HG03469 (cell line): ENCODE measurements around the gene GGACT.
"Not testable (repeated sequence)": the region's sequence is repeated elsewhere in the genome, so short reads cannot be mapped to it uniquely, and the experiment has no call there.

Experiments used
- ATAC-seq: cut with Tn5 transposase; IDR thresholded peaks from one replicate; pipeline ENCODE4 v1.9.1; 2021; ENCODE audit warnings: mild to moderate bottlenecking, moderate library complexity, moderate number of reproducible peaks; ENCODE audit not compliant: unreplicated experiment

The GGACT gene

GRCh38 chr13:100532090-100532766 is 56.4 kb downstream of the GGACT start:
- no peak for ATAC-seq

DNA sequence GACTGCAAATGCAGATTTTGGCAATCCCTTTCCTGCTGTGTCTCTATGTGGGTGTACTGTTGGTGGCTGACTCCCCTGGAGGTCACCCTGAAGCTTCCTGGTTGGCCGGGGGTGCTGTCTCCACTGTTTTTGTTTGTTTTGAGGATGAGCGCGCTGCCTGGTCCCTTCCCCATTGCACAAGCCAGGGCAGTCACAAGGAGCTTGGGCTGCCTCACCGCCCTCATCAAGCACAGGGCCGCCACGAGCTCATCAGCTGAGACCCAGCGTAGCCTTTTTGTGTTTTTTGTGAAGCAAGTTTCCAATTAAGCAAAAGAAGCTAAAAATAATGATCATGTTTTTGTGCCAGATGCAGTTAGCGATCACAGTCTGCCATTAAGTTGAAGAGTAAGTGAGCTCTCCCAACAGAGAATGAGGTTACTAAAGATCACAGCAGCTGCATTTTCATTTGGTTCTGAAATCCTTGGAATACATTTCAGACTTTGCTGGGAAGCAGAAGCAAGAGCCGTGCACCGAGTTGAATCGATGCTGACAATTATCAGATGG is 57.8 kb downstream of the GGACT start:
- no peak for ATAC-seq

- no peak for ATAC-seq
Observed at GRCh38 chr13:100529666-100530377, 58.8 kb downstream of the GGACT start.

- no peak for ATAC-seq
Observed at GRCh38 chr13:100528820-100529219, 59.8 kb downstream of the GGACT start.

- ATAC-seq: no peak
Observed at GRCh38 chr13:100528353-100528752, 60.2 kb downstream of the GGACT start.

GRCh38 chr13:100527644-100528043 is 60.9 kb downstream of the GGACT start:
- ATAC-seq: no peak

DNA sequence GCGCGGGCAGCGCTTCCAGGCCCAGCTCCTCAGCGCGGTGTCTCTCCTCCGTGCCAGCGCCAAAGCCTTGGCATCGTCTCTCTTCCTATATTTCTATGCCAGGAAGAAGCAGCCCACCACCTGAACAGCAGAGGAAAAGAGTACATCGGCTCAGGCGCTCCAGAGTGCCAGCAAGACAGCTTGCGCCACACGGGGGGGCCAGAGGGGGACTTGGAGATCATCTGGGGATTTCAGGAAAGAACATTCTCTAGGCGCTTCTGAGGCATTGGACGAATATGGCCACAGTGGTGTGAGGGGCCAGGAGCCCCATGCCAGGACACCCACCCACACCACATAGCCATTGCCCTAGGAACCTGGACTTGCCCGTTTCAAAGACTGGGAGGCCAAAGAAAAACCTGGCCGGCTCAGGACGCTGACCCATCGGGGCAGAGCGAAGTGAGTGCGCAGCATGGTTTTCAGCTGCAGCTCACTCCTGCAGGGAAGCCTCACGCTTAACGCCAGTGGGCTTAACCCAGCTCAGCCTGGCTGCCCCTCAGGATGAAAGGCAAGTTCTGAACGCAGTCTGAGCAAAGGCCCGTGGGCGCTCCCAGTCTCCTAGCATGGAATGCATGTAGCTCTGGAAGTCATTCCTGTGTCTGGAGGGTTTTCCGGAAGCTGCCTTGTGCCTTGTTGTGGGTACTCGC is 62.1 kb downstream of the GGACT start:
- ATAC-seq: no peak

DNA sequence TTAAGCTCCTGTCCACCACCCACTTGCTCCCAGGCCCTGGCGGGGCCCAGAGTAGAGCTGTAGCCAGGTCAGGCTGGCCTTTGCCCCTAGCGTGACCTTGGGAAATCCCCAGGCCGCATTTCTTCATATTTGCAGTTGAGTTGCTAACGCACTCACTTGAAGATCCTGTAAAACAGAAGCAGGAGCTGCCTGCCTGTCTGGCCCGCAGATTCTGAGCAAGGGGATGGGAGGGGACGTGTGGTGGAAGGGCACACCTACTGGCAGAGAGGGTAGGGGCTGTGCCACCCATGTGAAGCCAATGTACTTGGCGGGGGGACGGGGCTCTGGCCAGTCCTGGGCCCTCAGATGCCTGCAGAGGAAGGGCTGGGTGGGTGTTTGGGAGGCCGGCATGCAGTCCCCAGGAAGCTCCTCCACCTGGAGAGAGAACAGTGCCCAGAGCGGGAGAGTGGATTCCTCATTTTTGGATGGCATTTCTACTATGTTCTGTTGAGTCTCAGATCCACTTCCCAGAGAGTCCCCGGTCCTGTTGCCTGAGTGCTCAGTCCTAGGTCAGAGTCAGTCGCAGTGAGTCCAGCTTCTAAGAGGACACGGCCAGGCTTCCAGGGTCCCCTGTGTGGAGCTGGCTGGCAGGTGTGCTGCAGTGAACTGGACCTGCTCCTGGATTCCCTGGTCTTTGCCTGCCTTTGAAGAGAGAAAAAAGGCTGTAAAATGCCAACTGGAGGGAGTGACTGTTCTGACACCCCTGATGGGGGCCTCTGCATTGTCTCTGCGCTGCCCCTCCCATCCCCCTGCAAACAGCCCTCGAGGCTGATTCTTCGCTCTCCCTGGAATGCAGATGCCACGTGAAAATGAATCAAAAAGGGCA is 62.9 kb downstream of the GGACT start:
- no peak for ATAC-seq

DNA sequence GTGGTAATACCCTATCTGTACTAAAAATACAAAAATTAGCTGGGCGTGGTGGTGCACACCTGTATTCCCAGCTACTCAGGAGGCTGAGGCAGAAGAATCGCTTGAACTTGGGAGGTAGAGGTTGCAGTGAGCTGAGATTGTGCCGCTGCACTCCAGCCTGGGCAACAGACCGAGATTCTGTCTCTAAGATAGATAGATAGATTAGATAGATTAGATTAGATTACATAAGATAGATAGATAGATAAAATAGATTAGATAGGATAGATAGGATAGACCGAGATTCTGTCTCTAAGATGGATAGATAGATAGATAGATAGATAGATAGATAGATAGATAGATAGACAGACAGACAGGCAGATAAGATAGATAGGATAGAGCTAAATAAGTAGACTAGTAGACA is 63.9 kb downstream of the GGACT start:
- ATAC-seq: not testable (repeated sequence)

GRCh38 chr13:100523981-100524386 is 64.6 kb downstream of the GGACT start:
- no peak for ATAC-seq

DNA sequence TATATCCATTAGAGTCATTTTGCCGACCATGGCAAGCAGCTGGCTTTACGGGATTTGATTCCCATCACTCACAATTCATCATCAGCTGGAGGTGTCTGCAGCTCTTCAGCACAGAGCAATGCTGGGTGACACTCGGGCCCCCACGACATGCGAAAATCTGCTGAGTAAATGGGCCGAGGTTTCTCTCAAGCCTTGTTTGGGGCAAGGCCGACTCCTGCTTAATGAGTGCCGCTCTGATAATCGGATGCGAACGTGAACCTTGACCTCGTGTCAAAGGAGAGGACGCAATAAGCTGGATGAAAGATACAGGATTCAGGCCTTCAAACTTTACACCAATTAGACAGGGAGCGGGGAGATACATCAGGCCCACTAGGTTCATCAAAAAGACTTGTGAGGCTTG is 65.2 kb downstream of the GGACT start:
- no peak for ATAC-seq

DNA sequence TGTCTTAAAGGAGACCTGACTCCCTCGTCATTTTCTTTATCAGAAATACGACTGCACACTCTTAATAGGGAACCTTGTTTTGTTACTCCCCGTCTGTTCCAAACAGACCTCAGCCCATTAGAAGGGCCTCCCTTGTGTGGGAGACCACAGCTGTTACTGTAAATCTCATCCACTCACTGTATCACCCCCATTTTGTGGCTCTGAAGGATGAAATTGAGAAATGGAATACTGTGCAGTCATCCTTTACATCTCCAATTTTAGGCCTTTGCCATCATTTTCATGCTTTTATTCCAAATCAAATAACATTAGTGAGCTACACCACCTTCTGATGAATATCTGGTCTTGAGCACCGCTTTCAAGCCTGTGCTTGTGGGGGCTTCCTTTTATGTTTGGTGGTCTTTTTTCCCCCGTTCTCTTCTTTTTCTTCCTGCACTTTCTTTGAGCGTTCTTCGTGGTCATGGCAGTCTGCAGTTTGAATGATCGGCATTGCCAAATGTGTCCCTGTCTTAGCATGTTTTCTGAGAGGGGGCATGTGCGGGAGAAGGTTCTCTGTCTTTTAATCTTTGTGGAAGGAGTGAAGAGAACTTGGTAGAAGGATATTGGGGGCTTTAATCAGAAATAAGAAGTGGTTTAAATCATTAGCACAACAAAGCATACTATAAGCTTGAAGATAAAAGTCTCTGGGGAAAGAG is 65.8 kb downstream of the GGACT start:
- no peak for ATAC-seq

DNA sequence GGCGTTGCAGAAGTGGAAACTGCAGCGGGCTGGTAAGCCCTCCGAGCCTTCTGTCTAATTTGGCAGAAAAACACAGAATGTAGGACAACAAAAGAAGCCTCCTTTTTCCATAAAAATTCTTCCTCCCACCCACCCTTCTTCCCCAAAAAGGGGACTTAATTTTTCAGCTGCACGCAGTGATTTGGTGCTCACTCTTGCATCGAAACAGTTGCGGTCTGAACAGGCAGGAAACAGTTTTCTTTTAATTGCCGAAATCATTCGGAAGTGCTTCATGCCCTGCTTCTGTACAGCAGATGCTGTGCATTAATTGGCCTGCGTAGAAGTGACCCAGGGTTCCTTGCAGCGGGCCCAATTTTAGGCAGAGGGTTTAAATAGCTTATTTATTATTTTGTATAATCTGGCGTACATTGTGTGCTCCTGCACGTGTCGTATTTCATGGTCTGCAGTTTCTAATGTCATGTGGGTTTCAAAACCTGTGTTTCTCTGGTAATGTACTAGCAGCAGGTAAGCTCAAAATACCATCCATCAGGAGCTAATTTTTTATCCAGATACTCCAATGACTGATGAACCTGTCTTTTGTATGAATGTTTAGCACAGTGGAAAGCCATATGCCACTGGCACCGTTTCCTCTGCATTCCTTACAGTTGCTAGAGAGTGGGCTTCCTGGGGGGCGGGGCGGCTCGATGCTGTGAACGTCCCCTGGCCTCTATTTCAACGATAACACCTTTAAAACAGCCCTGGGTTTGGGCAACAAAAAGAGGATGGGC is 66.6 kb downstream of the GGACT start:
- ATAC-seq: no peak

DNA sequence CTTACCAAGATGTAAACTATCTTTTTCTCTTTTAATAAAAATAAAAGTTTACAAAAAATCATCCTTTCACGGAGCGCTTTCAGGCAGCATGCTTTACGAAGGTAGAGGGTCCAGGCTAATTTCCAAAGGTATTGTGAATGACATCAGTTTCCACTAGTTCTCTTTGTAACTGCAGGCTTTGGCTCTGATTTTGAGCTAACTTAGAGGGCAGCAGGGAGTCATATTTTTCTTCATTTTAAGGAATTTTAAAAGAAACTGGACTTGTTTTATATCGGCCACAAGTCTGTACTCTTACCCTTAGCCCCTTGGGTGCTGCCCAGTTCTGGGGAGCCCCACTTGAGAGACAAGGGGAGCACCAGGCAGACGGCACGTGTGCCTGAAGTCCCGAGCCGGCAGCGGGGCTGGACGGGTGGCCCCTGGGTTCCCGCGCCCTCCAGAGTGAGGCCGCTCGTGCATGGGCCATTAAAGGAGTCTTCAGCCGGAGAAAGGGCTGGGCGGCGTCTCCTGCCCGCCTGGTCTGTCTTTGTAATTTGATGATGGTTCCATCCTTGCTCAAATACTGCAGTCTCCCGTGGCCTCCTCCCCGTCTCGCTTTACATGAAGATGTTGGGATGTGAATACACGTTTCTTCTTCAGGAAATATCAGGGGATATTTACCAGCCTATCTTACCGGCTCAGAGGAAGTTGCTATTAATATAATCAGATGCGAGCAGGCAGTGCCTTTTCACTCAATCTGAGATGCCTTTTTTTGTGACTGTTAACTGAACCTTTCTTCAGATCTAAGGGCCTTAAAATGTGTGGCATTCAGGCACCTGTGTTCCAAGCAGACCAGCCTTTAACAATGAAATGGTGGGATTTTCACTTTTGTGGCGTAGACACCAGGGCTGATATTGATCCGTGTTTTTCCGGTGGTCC is 67.4 kb downstream of the GGACT start:
- ATAC-seq: no peak

- ATAC-seq: no peak
Observed at GRCh38 chr13:100519626-100520025, 69.0 kb downstream of the GGACT start.

DNA sequence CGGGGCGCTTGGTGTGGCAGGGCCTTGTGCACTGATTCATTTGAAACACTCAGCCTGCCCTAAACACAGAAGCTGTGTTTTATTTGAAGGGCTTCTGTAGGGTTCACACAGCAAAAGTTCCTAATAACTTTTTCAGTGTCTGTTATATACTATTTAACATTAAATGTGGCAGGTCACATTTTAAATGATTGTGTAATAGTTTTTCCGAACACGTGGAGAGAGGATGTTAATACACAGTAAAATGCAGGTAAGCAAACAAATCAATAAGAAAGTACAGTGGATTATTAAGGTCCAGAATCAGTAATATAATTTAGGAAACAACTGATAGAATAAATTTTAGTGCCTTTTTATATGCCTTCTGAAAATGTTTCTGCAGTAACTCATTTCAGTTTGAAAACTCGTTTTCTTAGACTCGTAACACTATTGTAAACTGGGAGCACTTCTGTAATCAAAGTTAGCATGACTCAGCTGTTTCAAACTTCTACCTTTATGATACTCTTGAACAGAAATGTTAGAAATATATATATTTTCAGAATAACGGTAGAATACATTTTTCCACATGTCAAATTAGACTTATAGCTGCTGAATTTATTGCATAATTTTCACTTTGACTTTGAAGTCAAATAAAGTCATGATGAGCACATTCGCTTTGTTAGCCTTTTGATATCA is 70.1 kb downstream of the GGACT start:
- ATAC-seq: no peak

GRCh38 chr13:100517728-100518127 is 70.9 kb downstream of the GGACT start:
- no peak for ATAC-seq

DNA sequence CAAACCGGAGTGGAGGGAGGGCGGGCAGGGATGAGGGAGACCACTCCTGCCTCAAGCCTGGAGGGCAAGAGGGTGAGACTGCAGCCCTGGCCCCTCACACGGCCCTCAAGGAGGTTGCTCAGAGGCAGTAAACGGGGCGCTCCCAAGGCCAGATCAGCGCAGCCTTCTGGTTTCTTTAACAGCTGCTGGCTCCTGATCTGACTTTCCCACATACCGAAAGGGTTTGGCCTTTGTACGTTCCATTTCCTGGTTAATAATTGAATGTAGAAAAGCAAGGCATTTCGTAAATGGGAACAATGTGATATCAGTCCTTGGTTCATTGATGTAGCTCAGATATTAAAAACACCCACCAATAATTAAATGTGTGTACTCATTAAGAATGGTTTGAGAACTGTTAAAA is 71.5 kb downstream of the GGACT start:
- no peak for ATAC-seq
